Heart left ventricle (tissue), 16 donors: ENCODE measurements around the gene DIS3L2. TPM values are rescaled to one million over a fixed set of nuclear protein-coding genes. Genes with fewer than 3 reads are reported as not detected.
A peak's percentile ranks its signal among the peaks of the same experiment; 100 is the strongest.

Experiments used
- ATAC-seq, 4 donors: fragments of 200-7000 bp; cut with Tn5 transposase; one replicate each; pipeline ENCODE4 v1.9.1; 2020 to 2022; ENCODE audit warnings: moderate library complexity in 4 of 4, mild to moderate bottlenecking in 3 of 4, moderate number of reproducible peaks in 1 of 4
- DNase-seq, 5 donors: peaks; one replicate each; pipeline ENCODE4 v3.0.0-alpha.2; 2020
- H3K27ac ChIP-seq, 12 donors: fragments of 200-600 bp; sonication (generic) in 4 of 12; one replicate each; pipeline versions ENCODE4 v1.5.0 to v1.8.0; 2016 to 2022; ENCODE audit warnings: mild to moderate bottlenecking in 2 of 12
- H3K27me3 ChIP-seq, 9 donors: fragments of 200-600 bp; sonication (generic) in 2 of 9; one replicate each; pipeline versions ENCODE4 v1.5.1 to v1.8.0; 2016 to 2022; ENCODE audit warnings: mild to moderate bottlenecking in 3 of 9
- H3K36me3 ChIP-seq, 9 donors: fragments of 200-600 bp; sonication (generic) in 2 of 9; one replicate each; pipeline versions ENCODE4 v1.5.0 to v1.8.0; 2018 to 2022; ENCODE audit warnings: mild to moderate bottlenecking in 2 of 9
- H3K4me1 ChIP-seq, 12 donors: fragments of 200-600 bp; sonication (generic) in 4 of 12; one replicate each; pipeline versions ENCODE4 v1.5.0 to v1.8.0; 2016 to 2022; ENCODE audit warnings: mild to moderate bottlenecking in 3 of 12
- H3K4me3 ChIP-seq, 12 donors: fragments of 200-600 bp; sonication (generic) in 4 of 12; one replicate each; pipeline versions ENCODE4 v1.5.0 to v1.8.0; 2017 to 2022; ENCODE audit warnings: mild to moderate bottlenecking in 9 of 12, moderate library complexity in 4 of 12
- H3K9me3 ChIP-seq, 12 donors: fragments of 200-600 bp; sonication (generic) in 4 of 12; one replicate each; pipeline versions ENCODE4 v1.5.0 to v1.8.0; 2016 to 2022; ENCODE audit warnings: mild to moderate bottlenecking in 1 of 12
- CTCF ChIP-seq, 12 donors: fragments of 200-600 bp; sonication (generic) in 4 of 12; IDR thresholded peaks; one replicate each; pipeline versions ENCODE4 v1.5.0 to v1.8.0; 2018 to 2022; ENCODE audit warnings: antibody characterized with exemption in 12 of 12, mild to moderate bottlenecking in 5 of 12
- POLR2A ChIP-seq, 2 donors: fragments of 450-650 bp; IDR thresholded peaks; one replicate each; pipeline ENCODE4 v1.6.1; 2017; ENCODE audit warnings: antibody characterized with exemption in 2 of 2, mild to moderate bottlenecking in 2 of 2, moderate library complexity in 2 of 2
- WGBS, 4 donors: extraction: QIAGEN DNeasy Blood & Tissue Kit in 2 of 4; methylation state at CpG; one replicate each; pipeline versions ENCODE4 v1.1.5 to v1.1.7; 2013 to 2018; 5-methylcytosine and 5-hydroxymethylcytosine counted together
- intact Hi-C, 10 donors: fragments of 100-400 bp; cut with DNase I; formaldehyde crosslinking; loops; one replicate each; pipeline versions ENCODE4 v1.11.1 to v1.14.2; 2022
- polyA plus RNA-seq, 2 donors: library from polyadenylated mRNA; stranded (reverse); fragments of 200-250 nt; gene quantifications; one replicate each; pipeline ENCODE4 v1.2.3, GENCODE V29; 2013
- total RNA-seq, 9 donors: library from RNA; depleted of rRNA in 2 of 9; stranded (reverse); fragments of >200 nt in 2 of 9; fragmentation: NEBNext Ultra II Directional in 3 of 9; extraction: Animal tissue kit (Norgen Biotek cat#: 25700) in 3 of 9; gene quantifications; one replicate each; pipeline versions ENCODE4 v1.1.0 to v1.2.4, GENCODE V29; 2016 to 2023
- donor health status: ischemic (EF 13 %, LVEDD 7.1; RV severe dilation, severe dysfunction).
- donor health status: healthy with polysubstance abuse.
- donor health status: DM: no; HTN: yes; CAD: no.
- donor health status: DM: no; HTN: no; CAD: no.
- donor health status: ischemic (EF 25% LVEDD 6.9; RV normal size, moderate dysfunction).
- donor health status: ischemic (EF 25% LVEDD 5.7; RV mildly dilated, moderate dysfunction).
- donor health status: healthy.
- donor health status: DM: yes; HTN: yes; CAD: no.
- donor health status: ischemic (EF 35%, LVEDD 5.7; RV mildly dilated, moderate dysfunction).
- donor health status: nonischemic (EF 11% LVEDD 7.7; RV severe dilation, severe dysfunction).
- donor health status: DM: yes; HTN: yes; CAD: no.
- donor health status: PGD.
- donor health status: ischemic (EF 29% LVEDD 5.4; RV normal size, mild dysfunction).
- donor health status: nonischemic (EF 23%, LVEDD 6.1; RV moderate dilation, normal function).

Gene DIS3L2
- total and polyA plus RNA-seq, 11 donors: 12.4 to 27.3 (median 21.8) TPM

GRCh38 chr2:232338759-232339106 lies 377.2 kb downstream of the DIS3L2 start:
- no peak for ATAC-seq
- H3K27ac ChIP-seq: no peak overlapping the region
- TF ChIP-seq CTCF (IDR thresholded peaks at IDR 0.05) (no peak), POLR2A (IDR thresholded peaks at IDR 0.05) (no peak)
- H3K27me3 ChIP-seq: no peaks in the 10 kb centered on the region
- peak in 2 of 5 donors; percentile 17 to 23 for DNase-seq
- H3K9me3 ChIP-seq: no peaks in the 10 kb centered on the region
- H3K4me3 ChIP-seq: no peak overlapping the region
- 77 to 95% (median 90%) methylated on average over 7 of the region's 7 CpGs for WGBS, 4 donors
- peaks cover 0 to 13% (median 0%) of the 10 kb centered on the region in 9 donors for H3K36me3 ChIP-seq
- intact Hi-C loops: loop anchor here in 2 of 10 donors (10.0 kb wide), 2 partner anchors 96 to 106 kb away; no protein-coding TSS in a partner anchor
- no peaks in the 10 kb centered on the region for H3K4me1 ChIP-seq

- Histone ChIP-seq H3K4me3 (no peak overlapping the region), H3K9me3 (no peaks in the 10 kb centered on the region), H3K27me3 (no peaks in the 10 kb centered on the region), H3K27ac (no peak overlapping the region), H3K36me3 (peaks cover 0 to 7% (median 0%) of the 10 kb centered on the region in 9 donors), H3K4me1 (no peaks in the 10 kb centered on the region)
- WGBS, 4 donors: 72 to 79% (median 76%) methylated on average over 23 of the region's 23 CpGs
- TF ChIP-seq CTCF (IDR thresholded peaks at IDR 0.05) (peak in 1 of 12 donors; percentile 6), POLR2A (IDR thresholded peaks at IDR 0.05) (no peak)
- DNase-seq: peak in 3 of 5 donors; percentile 15 to 39 (median 28)
- ATAC-seq: no peak
- intact Hi-C loops: loop anchor here in 3 of 10 donors (10.0 kb wide), 2 partner anchors 95 to 105 kb away; no protein-coding TSS in a partner anchor
Measured at GRCh38 chr2:232339121-232340081, 377.9 kb downstream of the DIS3L2 start.

- DNase-seq: peak in 2 of 5 donors; percentile 7 to 11
- peaks cover 0 to 6% (median 0%) of the 10 kb centered on the region in 9 donors for H3K36me3 ChIP-seq
- intact Hi-C loops: loop anchor here in 1 of 10 donors (10.0 kb wide), 1 partner anchor 94 kb away; no protein-coding TSS in a partner anchor
- no peak overlapping the region for H3K27ac ChIP-seq
- no peaks in the 10 kb centered on the region for H3K27me3 ChIP-seq
- peak in 1 of 4 donors; percentile 17 for ATAC-seq
- no peak overlapping the region for H3K4me3 ChIP-seq
- WGBS, 4 donors: 89 to 96% (median 94%) methylated on average over 13 to 14 of the region's 14 CpGs
- no peaks in the 10 kb centered on the region for H3K9me3 ChIP-seq
- TF ChIP-seq POLR2A (IDR thresholded peaks at IDR 0.05): no peak
- no peak for TF ChIP-seq CTCF (IDR thresholded peaks at IDR 0.05)
- no peaks in the 10 kb centered on the region for H3K4me1 ChIP-seq
Measured at GRCh38 chr2:232340171-232340935, 378.8 kb downstream of the DIS3L2 start.
